NCI-H146 treated with DMSO at 0.1 percent for 48 hours (cell line): ENCODE data around the gene IL25.
A peak's percentile ranks its signal among the peaks of the same experiment; 100 is the strongest.
"Not testable (repeated sequence)": the region's sequence is repeated elsewhere in the genome, so short reads cannot be mapped to it uniquely, and the experiment has no call there.

Source experiments
- DNase-seq: peaks from one replicate; lab custom pipeline; 2025; ENCODE audit not compliant: unreplicated experiment; lab: John Stamatoyannopoulos, UW

IL25 gene

GRCh38 chr14:23372509-23372908, at the start of gene IL25:
IL25 (plus strand) TSS chr14:23372809.
- DNase-seq = no peak

- no peak for DNase-seq
These were observed 48.7 kb upstream of the IL25 start for GRCh38 chr14:23323838-23324454.

GRCh38 chr14:23324455-23324846, 48.2 kb upstream of the IL25 start:
- no peak for DNase-seq

GRCh38 chr14:23324993-23325392, 47.6 kb upstream of the IL25 start:
- no peak for DNase-seq

- DNase-seq = not testable (repeated sequence)
These were observed 46.9 kb upstream of the IL25 start for GRCh38 chr14:23325746-23326145.

GRCh38 chr14:23326491-23327332, 45.9 kb upstream of the IL25 start:
- no peak for DNase-seq

- DNase-seq = peak; percentile 31
These were observed 44.5 kb upstream of the IL25 start for GRCh38 chr14:23327947-23328744.

GRCh38 chr14:23335623-23336022, 37.0 kb upstream of the IL25 start:
- DNase-seq = no peak

GRCh38 chr14:23339506-23340268, 32.9 kb upstream of the IL25 start:
- DNase-seq = no peak

GRCh38 chr14:23344481-23344880, 28.1 kb upstream of the IL25 start:
- DNase-seq = no peak

- DNase-seq = no peak
These were observed 26.5 kb upstream of the IL25 start for GRCh38 chr14:23345987-23346692.

- DNase-seq = no peak
These were observed 25.8 kb upstream of the IL25 start for GRCh38 chr14:23346693-23347405.

- DNase-seq = no peak
These were observed 25.0 kb upstream of the IL25 start for GRCh38 chr14:23347406-23348296.

GRCh38 chr14:23348297-23348655, 24.3 kb upstream of the IL25 start:
- DNase-seq = no peak

GRCh38 chr14:23349156-23349845, 23.3 kb upstream of the IL25 start:
- no peak for DNase-seq

- DNase-seq = no peak
These were observed 20.7 kb upstream of the IL25 start for GRCh38 chr14:23351681-23352505.
